H9 (cell line): ENCODE measurements around the gene ASPSCR1. TPM values are rescaled to one million over a fixed set of nuclear protein-coding genes. Genes with fewer than 3 reads are reported as not detected.

Source experiments
- DNase-seq: peaks from one replicate; pipeline ENCODE4 v3.0.0-alpha.2; 2017
- H2AFZ ChIP-seq: one replicate; pipeline ENCODE4 v1.6.1; 2013; ENCODE audit warnings: mild to moderate bottlenecking, low read length, control low read depth, moderate library complexity
- H2AK5ac ChIP-seq: 2 replicates; pipeline ENCODE4 v1.6.1; 2013; ENCODE audit warnings: low read length, control low read depth, mixed read lengths; ENCODE audit not compliant: insufficient read length
- H2BK120ac ChIP-seq: one replicate; pipeline ENCODE4 v1.6.1; 2013; ENCODE audit warnings: low read depth, mild to moderate bottlenecking, low read length, control low read depth, inconsistent platforms; ENCODE audit not compliant: poor library complexity, severe bottlenecking
- H2BK12ac ChIP-seq: 2 replicates; pipeline ENCODE4 v1.6.1; 2013; ENCODE audit warnings: low read length, control low read depth, mixed read lengths, low read depth; ENCODE audit not compliant: insufficient read length
- H2BK15ac ChIP-seq: 2 replicates; pipeline ENCODE4 v1.6.1; 2013; ENCODE audit warnings: low read depth, low read length, control low read depth
- H2BK20ac ChIP-seq: one replicate; pipeline ENCODE4 v1.6.1; 2013; ENCODE audit warnings: low read depth, mild to moderate bottlenecking, low read length, control low read depth, inconsistent platforms; ENCODE audit not compliant: poor library complexity, severe bottlenecking
- H2BK5ac ChIP-seq: 2 replicates; pipeline ENCODE4 v1.6.1; 2013; ENCODE audit warnings: low read length, control low read depth, mixed read lengths; ENCODE audit not compliant: insufficient read length
- H3K14ac ChIP-seq: 2 replicates; pipeline ENCODE4 v1.6.1; 2013; ENCODE audit warnings: low read length, control low read depth; ENCODE audit not compliant: insufficient read depth
- H3K18ac ChIP-seq: 2 replicates; pipeline ENCODE4 v1.6.1; 2013; ENCODE audit warnings: low read depth, mild to moderate bottlenecking, mixed read lengths, low read length, control low read depth; ENCODE audit not compliant: insufficient read length
- H3K23ac ChIP-seq: 2 replicates; pipeline ENCODE4 v1.6.1; 2013; ENCODE audit warnings: low read length, control low read depth, mixed read lengths, low read depth; ENCODE audit not compliant: insufficient read length
- H3K23me2 ChIP-seq: 2 replicates; pipeline ENCODE4 v1.6.1; 2013; ENCODE audit warnings: low read depth, mild to moderate bottlenecking, mixed read lengths, low read length, control low read depth; ENCODE audit not compliant: insufficient read length, poor library complexity, severe bottlenecking
- H3K27ac ChIP-seq: 2 replicates; pipeline ENCODE4 v1.5.1; 2013; ENCODE audit warnings: low read length, control low read depth, mixed read lengths, low read depth; ENCODE audit not compliant: insufficient read length
- H3K27me3 ChIP-seq: 2 replicates; pipeline ENCODE4 v1.6.1; 2013; ENCODE audit warnings: low read length, control low read depth, inconsistent platforms; ENCODE audit not compliant: insufficient read depth
- H3K4ac ChIP-seq: 2 replicates; pipeline ENCODE4 v1.6.1; 2013; ENCODE audit warnings: low read depth, mild to moderate bottlenecking, control low read depth, inconsistent platforms, low read length, moderate library complexity
- H3K4me1 ChIP-seq: 2 replicates; pipeline ENCODE4 v1.6.1; 2013; ENCODE audit warnings: low read length, control low read depth, inconsistent platforms; ENCODE audit not compliant: insufficient read depth
- H3K4me2 ChIP-seq: 2 replicates; pipeline ENCODE4 v1.6.1; 2013; ENCODE audit warnings: low read length, control low read depth, mixed read lengths; ENCODE audit not compliant: insufficient read length, insufficient read depth
- H3K56ac ChIP-seq: 2 replicates; pipeline ENCODE4 v1.6.1; 2013; ENCODE audit warnings: low read depth, mild to moderate bottlenecking, mixed read lengths, low read length, control low read depth; ENCODE audit not compliant: insufficient read length
- H3K79me1 ChIP-seq: 2 replicates; pipeline ENCODE4 v1.6.1; 2013; ENCODE audit warnings: low read depth, mild to moderate bottlenecking, moderate library complexity, low read length, control low read depth, inconsistent platforms; ENCODE audit not compliant: insufficient read depth, poor library complexity, severe bottlenecking
- H3K79me2 ChIP-seq: 2 replicates; pipeline ENCODE4 v1.6.1; 2013; ENCODE audit warnings: low read length, control low read depth, inconsistent platforms; ENCODE audit not compliant: insufficient read depth
- H3K9ac ChIP-seq: 2 replicates; pipeline ENCODE4 v1.6.1; 2013; ENCODE audit warnings: low read length, control low read depth, mixed read lengths; ENCODE audit not compliant: insufficient read length; ENCODE audit errors: extremely low read depth
- H3K9me3 ChIP-seq: one replicate; pipeline ENCODE4 v1.6.1; 2013; ENCODE audit warnings: low read depth, low read length, inconsistent platforms; ENCODE audit not compliant: control insufficient read depth
- H3T11ph ChIP-seq: one replicate; pipeline ENCODE4 v1.6.1; 2013; ENCODE audit warnings: mild to moderate bottlenecking, low read length, control low read depth, inconsistent platforms
- H4K20me1 ChIP-seq: one replicate; pipeline ENCODE4 v1.6.1; 2013; ENCODE audit not compliant: control insufficient read depth, insufficient read length, insufficient read depth
- H4K5ac ChIP-seq: 2 replicates; pipeline ENCODE4 v1.6.1; 2013; ENCODE audit warnings: low read depth, mild to moderate bottlenecking, mixed read lengths, low read length, control low read depth; ENCODE audit not compliant: insufficient read length
- H4K8ac ChIP-seq: replicated peaks from 2 replicates; pipeline ENCODE4 v1.6.1; 2013; ENCODE audit warnings: low read length, control low read depth, mixed read lengths, low read depth; ENCODE audit not compliant: insufficient read length
- H4K91ac ChIP-seq: 2 replicates; pipeline ENCODE4 v1.6.1; 2013; ENCODE audit warnings: low read depth, mild to moderate bottlenecking, moderate library complexity, mixed read lengths, low read length, control low read depth; ENCODE audit not compliant: insufficient read length
- H3K27ac Mint-ChIP-seq, 3 experiments: 2 replicates in 2 of 3; 3 replicates in 1 of 3; pipeline ENCODE4 v1.8.0; 2020 to 2021; ENCODE audit warnings: mixed read lengths in 3 of 3, mild to moderate bottlenecking in 1 of 3, moderate library complexity in 1 of 3
- H3K27me3 Mint-ChIP-seq: 2 replicates; pipeline ENCODE4 v1.8.0; 2021; ENCODE audit warnings: low read depth, mild to moderate bottlenecking, moderate library complexity, mixed read lengths
- H3K36me3 Mint-ChIP-seq, 3 experiments: 2 replicates in 2 of 3; 3 replicates in 1 of 3; pipeline ENCODE4 v1.8.0; 2020 to 2021; ENCODE audit warnings: low read depth in 3 of 3, mixed read lengths in 3 of 3; ENCODE audit not compliant: insufficient read depth in 1 of 3
- H3K4me1 Mint-ChIP-seq, 2 experiments: 2 replicates each; pipeline ENCODE4 v1.8.0; 2020; ENCODE audit warnings: mixed read lengths in 2 of 2
- H3K4me3 Mint-ChIP-seq, 2 experiments: 2 replicates in 1 of 2; 3 replicates in 1 of 2; pipeline ENCODE4 v1.8.0; 2020 to 2021; ENCODE audit warnings: mild to moderate bottlenecking in 2 of 2, mixed read lengths in 2 of 2, moderate library complexity in 1 of 2
- H3K9me3 Mint-ChIP-seq, 2 experiments: 2 replicates in 1 of 2; 3 replicates in 1 of 2; pipeline ENCODE4 v1.8.0; 2020; ENCODE audit warnings: mild to moderate bottlenecking in 2 of 2, mixed read lengths in 2 of 2, moderate library complexity in 1 of 2
- WGBS: extraction: QIAGEN DNeasy Blood & Tissue Kit; methylation state at CpG from one replicate; pipeline ENCODE4 v1.1.7; 2013; ENCODE audit warnings: missing lambda C conversion rate, low lambda C conversion rate, mixed read lengths; ENCODE audit not compliant: insufficient read length; ENCODE audit errors: extremely low coverage; 5-methylcytosine and 5-hydroxymethylcytosine counted together
- total RNA-seq: library from RNA; stranded (reverse); gene quantifications from 2 replicates; pipeline ENCODE4 v1.2.1, GENCODE V29; 2021
- TF ChIP-seq, protein P1 (sequence below): fragments of 200-600 bp; sonication (generic); conservative IDR thresholded peaks from 3 replicates; pipeline ENCODE4 v1.8.0; 2021; ENCODE audit warnings: antibody characterized with exemption, mild to moderate bottlenecking

ASPSCR1 gene
- total RNA-seq, 1 experiment from 2014 or later, result 50.9 TPM

DNA sequence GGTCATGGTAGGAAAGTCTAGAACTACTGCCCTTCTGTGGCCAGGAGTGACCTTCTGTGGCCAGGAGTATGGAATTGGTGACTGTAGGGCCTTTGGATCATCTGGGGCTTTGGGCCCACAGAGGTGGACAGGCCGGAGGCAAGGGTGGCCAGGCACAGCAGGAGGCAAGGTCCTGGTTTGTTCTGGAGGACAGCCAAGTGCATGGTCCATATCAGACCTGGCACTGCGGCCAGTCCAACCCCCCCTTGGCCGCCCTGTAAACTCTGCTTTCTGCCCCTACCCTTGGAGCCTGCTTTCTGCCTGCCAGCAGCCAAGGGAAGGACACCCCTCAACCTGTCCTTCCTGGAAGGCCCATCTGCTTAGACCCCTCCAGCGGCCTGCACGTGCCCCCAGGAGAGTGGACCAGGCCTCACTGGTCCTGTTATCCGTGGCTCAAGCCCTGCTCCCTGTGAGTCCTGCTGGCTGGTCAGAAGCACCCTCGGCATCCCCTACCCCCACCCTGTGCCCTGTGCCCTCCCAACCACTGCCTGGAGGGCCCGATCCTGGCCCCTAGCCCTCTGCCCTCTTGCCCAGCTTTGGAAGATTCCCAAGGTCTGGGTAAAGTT is 62.4 kb downstream of the ASPSCR1 start:
- Histone ChIP-seq H3T11ph (no peak overlapping the region), H3K79me2 (no peaks in the 10 kb centered on the region), H3K4me2 (no peak overlapping the region), H2BK12ac (no peak overlapping the region), H2BK15ac (no peak overlapping the region), H2BK120ac (no peak overlapping the region), H2BK20ac (no peak overlapping the region), H2AK5ac (no peak overlapping the region), H3K9ac (no peak overlapping the region), H3K4ac (no peak overlapping the region), H3K9me3 (no peaks in the 10 kb centered on the region), H4K20me1 (no peaks in the 10 kb centered on the region), H3K23ac (no peak overlapping the region), H3K79me1 (no peaks in the 10 kb centered on the region), H3K56ac (no peak overlapping the region), H3K27me3 (no peaks in the 10 kb centered on the region; the same call in 1 of the 2 replicates), H3K27ac (no peak overlapping the region), H3K4me1 (no peaks in the 10 kb centered on the region; the same call in 1 of the 2 replicates), H4K91ac (no peak overlapping the region), H4K8ac (no peak overlapping the region), H3K23me2 (no peaks in the 10 kb centered on the region), H2AFZ (no peak overlapping the region), H3K14ac (no peak overlapping the region), H2BK5ac (no peak overlapping the region), H3K18ac (no peak overlapping the region), H4K5ac (no peak overlapping the region)
- WGBS, result no CpG with 5 or more reads among the region's 8 CpGs
- Mint-ChIP-seq H3K9me3 (no peaks in the 10 kb centered on the region; a peak in 2 of 5 replicates), H3K27me3 (peaks cover 14% of the 10 kb centered on the region), H3K4me3 (no peak overlapping the region; a peak in 1 of 5 replicates), H3K4me1 (peaks cover 25 to 34% of the 10 kb centered on the region in 2 experiments), H3K36me3 (peaks cover 3 to 9% (median 8%) of the 10 kb centered on the region in 3 experiments; a peak in 6 of 7 replicates), H3K27ac (no peak overlapping the region; a peak in 1 of 7 replicates)
- DNase-seq, result no peak
- TF ChIP-seq, protein P1, sequence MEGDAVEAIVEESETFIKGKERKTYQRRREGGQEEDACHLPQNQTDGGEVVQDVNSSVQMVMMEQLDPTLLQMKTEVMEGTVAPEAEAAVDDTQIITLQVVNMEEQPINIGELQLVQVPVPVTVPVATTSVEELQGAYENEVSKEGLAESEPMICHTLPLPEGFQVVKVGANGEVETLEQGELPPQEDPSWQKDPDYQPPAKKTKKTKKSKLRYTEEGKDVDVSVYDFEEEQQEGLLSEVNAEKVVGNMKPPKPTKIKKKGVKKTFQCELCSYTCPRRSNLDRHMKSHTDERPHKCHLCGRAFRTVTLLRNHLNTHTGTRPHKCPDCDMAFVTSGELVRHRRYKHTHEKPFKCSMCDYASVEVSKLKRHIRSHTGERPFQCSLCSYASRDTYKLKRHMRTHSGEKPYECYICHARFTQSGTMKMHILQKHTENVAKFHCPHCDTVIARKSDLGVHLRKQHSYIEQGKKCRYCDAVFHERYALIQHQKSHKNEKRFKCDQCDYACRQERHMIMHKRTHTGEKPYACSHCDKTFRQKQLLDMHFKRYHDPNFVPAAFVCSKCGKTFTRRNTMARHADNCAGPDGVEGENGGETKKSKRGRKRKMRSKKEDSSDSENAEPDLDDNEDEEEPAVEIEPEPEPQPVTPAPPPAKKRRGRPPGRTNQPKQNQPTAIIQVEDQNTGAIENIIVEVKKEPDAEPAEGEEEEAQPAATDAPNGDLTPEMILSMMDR, result no peak
